Measurements from ENCODE around the gene TOR4A.

DNA sequence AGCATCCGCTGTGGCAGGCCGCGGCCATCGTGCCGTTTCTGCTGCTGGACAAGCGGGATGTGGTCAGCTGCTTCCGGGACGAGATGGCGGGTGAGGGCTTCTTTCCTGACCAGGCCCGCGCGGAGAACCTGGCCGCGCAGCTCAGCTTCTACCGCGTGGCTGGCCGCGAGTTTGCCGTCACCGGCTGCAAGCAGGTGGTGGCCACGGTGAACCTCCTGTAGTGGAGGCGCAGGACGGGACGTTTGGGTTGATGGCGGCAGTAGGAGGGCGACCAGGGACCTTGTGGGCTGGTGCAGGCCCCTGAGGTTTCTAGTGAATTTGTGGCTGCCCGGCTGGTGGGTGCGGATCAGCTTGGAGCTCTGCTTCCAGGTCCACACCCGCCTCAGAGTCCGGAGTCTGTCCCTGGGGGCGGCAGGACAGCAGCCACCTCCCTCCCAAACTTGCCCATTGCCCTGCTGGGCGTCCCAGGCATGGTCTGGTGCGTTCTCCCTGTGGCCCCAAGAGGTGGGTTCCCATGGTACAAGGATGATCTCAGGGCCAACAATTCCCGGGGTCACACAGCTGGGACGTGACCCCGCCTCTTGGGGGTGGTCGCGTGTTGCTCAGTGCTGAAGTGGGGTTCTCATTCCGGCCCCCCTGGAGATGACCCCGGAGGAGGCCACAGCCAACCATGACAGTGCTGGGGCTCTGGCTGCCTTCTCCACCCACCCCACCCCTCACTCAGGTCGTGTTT lies 2.4 kb downstream of the TOR4A start:
- no peak for TF ChIP-seq EZH2 (IDR thresholded peaks at IDR 0.05; ENCODE audit: borderline replicate concordance, low read length)
- TF ChIP-seq, protein P1, sequence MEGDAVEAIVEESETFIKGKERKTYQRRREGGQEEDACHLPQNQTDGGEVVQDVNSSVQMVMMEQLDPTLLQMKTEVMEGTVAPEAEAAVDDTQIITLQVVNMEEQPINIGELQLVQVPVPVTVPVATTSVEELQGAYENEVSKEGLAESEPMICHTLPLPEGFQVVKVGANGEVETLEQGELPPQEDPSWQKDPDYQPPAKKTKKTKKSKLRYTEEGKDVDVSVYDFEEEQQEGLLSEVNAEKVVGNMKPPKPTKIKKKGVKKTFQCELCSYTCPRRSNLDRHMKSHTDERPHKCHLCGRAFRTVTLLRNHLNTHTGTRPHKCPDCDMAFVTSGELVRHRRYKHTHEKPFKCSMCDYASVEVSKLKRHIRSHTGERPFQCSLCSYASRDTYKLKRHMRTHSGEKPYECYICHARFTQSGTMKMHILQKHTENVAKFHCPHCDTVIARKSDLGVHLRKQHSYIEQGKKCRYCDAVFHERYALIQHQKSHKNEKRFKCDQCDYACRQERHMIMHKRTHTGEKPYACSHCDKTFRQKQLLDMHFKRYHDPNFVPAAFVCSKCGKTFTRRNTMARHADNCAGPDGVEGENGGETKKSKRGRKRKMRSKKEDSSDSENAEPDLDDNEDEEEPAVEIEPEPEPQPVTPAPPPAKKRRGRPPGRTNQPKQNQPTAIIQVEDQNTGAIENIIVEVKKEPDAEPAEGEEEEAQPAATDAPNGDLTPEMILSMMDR (conservative IDR thresholded peaks at IDR 0.05 in 1 of 2, IDR thresholded peaks at IDR 0.05 in 1 of 2; ENCODE audit: extremely low read depth in 1 of 2, insufficient read depth in 1 of 2, low read depth in 1 of 2, low read length in 2 of 2): no peak

All from mammary epithelial cell (primary cell).